ENCODE results near the gene PRDM16.

DNA sequence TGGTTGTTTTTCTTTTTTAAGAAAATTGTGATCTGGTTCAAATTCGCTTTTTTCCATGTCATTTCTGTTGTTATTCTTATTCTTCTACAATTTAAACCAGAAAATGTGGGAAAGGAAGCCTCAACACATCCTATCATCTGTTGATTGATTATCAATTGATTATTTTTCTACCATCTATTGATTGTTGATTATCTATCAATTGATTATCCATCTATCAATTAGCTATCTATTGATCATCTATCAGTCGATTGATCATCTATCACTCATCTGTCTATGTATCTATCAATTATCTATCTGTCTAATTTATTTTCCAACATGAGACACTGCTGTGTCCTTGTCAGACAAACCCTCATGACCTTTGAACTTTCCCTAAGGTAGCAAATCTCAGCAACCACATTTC is 249.3 kb downstream of the PRDM16 start:
- no peak for TF ChIP-seq CTCF (IDR thresholded peaks at IDR 0.05; ENCODE audit: low read depth, low read length, missing input control)
- TF ChIP-seq RAD21 (IDR thresholded peaks at IDR 0.05) = no peak
- TF ChIP-seq HNF4A (conservative IDR thresholded peaks at IDR 0.05) = no peak
- TF ChIP-seq ATF3 (IDR thresholded peaks at IDR 0.05) = no peak
- no peak for TF ChIP-seq GABPA (IDR thresholded peaks at IDR 0.05 in 1 of 2, conservative IDR thresholded peaks at IDR 0.05 in 1 of 2)
- no peak for TF ChIP-seq NR2F2 (IDR thresholded peaks at IDR 0.05)
- TF ChIP-seq YY1 (IDR thresholded peaks at IDR 0.05) = no peak
- no peak for TF ChIP-seq SP1 (IDR thresholded peaks at IDR 0.05)
- no peak for TF ChIP-seq TAF1 (conservative IDR thresholded peaks at IDR 0.05)
